HEK293T (cell line): ENCODE measurements around the gene AP2S1.

Experiments
- BHLHE40 ChIP-seq: fragments of 450-650 bp; IDR thresholded peaks from 2 replicates; pipeline ENCODE4 v1.6.1; 2016; ENCODE audit warnings: mild to moderate bottlenecking, moderate library complexity, borderline replicate concordance
- CTBP1 ChIP-seq: fragments of 450-650 bp; IDR thresholded peaks from 2 replicates; pipeline ENCODE4 v1.6.1; 2016; ENCODE audit warnings: borderline replicate concordance
- ELF4 ChIP-seq: fragments of 450-650 bp; IDR thresholded peaks from 2 replicates; pipeline ENCODE4 v1.6.1; 2017; ENCODE audit warnings: antibody characterized with exemption
- FOXA1 ChIP-seq: fragments of 450-650 bp; IDR thresholded peaks from 2 replicates; pipeline ENCODE4 v1.6.1; 2016; ENCODE audit warnings: mild to moderate bottlenecking
- FOXK2 ChIP-seq: fragments of 450-650 bp; IDR thresholded peaks from 2 replicates; pipeline ENCODE4 v1.6.1; 2016; ENCODE audit warnings: mild to moderate bottlenecking
- FOXM1 ChIP-seq: fragments of 450-650 bp; IDR thresholded peaks from 2 replicates; pipeline ENCODE4 v1.6.1; 2017; ENCODE audit warnings: mild to moderate bottlenecking, borderline replicate concordance
- HDGF ChIP-seq: fragments of 450-650 bp; IDR thresholded peaks from 2 replicates; pipeline ENCODE4 v1.6.1; 2017; ENCODE audit warnings: antibody characterized with exemption, borderline replicate concordance
- L3MBTL2 ChIP-seq: fragments of 450-650 bp; conservative IDR thresholded peaks from 2 replicates; pipeline ENCODE4 v1.6.1; 2016; ENCODE audit warnings: mild to moderate bottlenecking
- LEF1 ChIP-seq: fragments of 450-650 bp; IDR thresholded peaks from 2 replicates; pipeline ENCODE4 v1.6.1; 2017; ENCODE audit warnings: mild to moderate bottlenecking, borderline replicate concordance
- NFRKB ChIP-seq: fragments of 450-650 bp; IDR thresholded peaks from 2 replicates; pipeline ENCODE4 v1.6.1; 2016; ENCODE audit warnings: mild to moderate bottlenecking, moderate library complexity
- PKNOX1 ChIP-seq: fragments of 450-650 bp; IDR thresholded peaks from 2 replicates; pipeline ENCODE4 v1.6.1; 2016
- SP1 ChIP-seq: fragments of 450-650 bp; IDR thresholded peaks from 2 replicates; pipeline ENCODE4 v1.6.1; 2017
- SUZ12 ChIP-seq: fragments of 450-650 bp; IDR thresholded peaks from 2 replicates; pipeline ENCODE4 v1.6.1; 2016; ENCODE audit warnings: mild to moderate bottlenecking
- ZNF384 ChIP-seq: fragments of 450-650 bp; IDR thresholded peaks from 2 replicates; pipeline ENCODE4 v1.6.1; 2016

GRCh38 chr19:46830864-46831263 lies 19.8 kb downstream of the AP2S1 start:
- TF ChIP-seq BHLHE40 (no peak), FOXK2 (no peak), ELF4 (no peak), L3MBTL2 (no peak), PKNOX1 (no peak), SP1 (no peak), FOXM1 (no peak), HDGF (no peak), FOXA1 (no peak), LEF1 (no peak), ZNF384 (no peak), NFRKB (no peak), CTBP1 (no peak), SUZ12 (no peak)
